HepG2 (cell line): ENCODE data around the gene UCK2. TPM values are rescaled to one million over a fixed set of nuclear protein-coding genes. Genes with fewer than 3 reads are reported as not detected.

ENCODE experiments used
- ATF7-NPFF ChIP-seq: sonication (generic); formaldehyde crosslinking; IDR thresholded peaks from 2 replicates; pipeline ENCODE4 v1.8.1; 2023; ENCODE audit warnings: mild to moderate bottlenecking, low read depth, missing genetic modification reagents, moderate library complexity
- EEA1 ChIP-seq: sonication (generic); formaldehyde crosslinking; IDR thresholded peaks from 2 replicates; pipeline ENCODE4 v1.5.1; 2020; ENCODE audit warnings: mild to moderate bottlenecking, missing genetic modification reagents, borderline replicate concordance
- FOXA3 ChIP-seq: IDR thresholded peaks from 2 replicates; pipeline ENCODE4 v1.6.1; 2016; ENCODE audit warnings: missing genetic modification reagents, missing compliant biosample characterization
- KLF16 ChIP-seq, 2 experiments: sonication (generic) in 1 of 2; formaldehyde crosslinking in 1 of 2; IDR thresholded peaks; 2 replicates each; pipeline versions ENCODE4 v1.6.1 to v1.8.0; 2016 to 2023; ENCODE audit warnings: missing genetic modification reagents in 2 of 2, missing compliant biosample characterization in 1 of 2
- MIXL1 ChIP-seq: IDR thresholded peaks from 2 replicates; pipeline ENCODE4 v1.6.1; 2016
- NFRKB ChIP-seq: fragments of 450-650 bp; IDR thresholded peaks from 2 replicates; pipeline ENCODE4 v1.6.1; 2017
- NR2F2 ChIP-seq: IDR thresholded peaks from 2 replicates; pipeline ENCODE4 v1.6.1; 2012; ENCODE audit warnings: low read depth, inconsistent platforms, borderline replicate concordance
- SNAI1 ChIP-seq: sonication (generic); formaldehyde crosslinking; IDR thresholded peaks from 2 replicates; pipeline ENCODE4 v1.5.0; 2020; ENCODE audit warnings: mild to moderate bottlenecking, missing genetic modification reagents, borderline replicate concordance
- ZNF768 ChIP-seq: sonication (generic); formaldehyde crosslinking; IDR thresholded peaks from 2 replicates; pipeline ENCODE4 v1.4.0; 2020; ENCODE audit warnings: missing genetic modification reagents
- polyA plus RNA-seq, 8 experiments: library from polyadenylated mRNA; depleted of rRNA in 3 of 8; stranded (reverse) in 7 of 8; unstranded in 1 of 8; fragments of >200 nt; fragmentation: Illumina TruSeq in 4 of 8; extraction: Trizol in 4 of 8; gene quantifications; 2 replicates each; pipeline versions ENCODE4 v1.2.1 to v1.2.3, GENCODE V29; 2011 to 2016; ENCODE audit warnings: low read depth in 4 of 8, missing spikeins in 1 of 8, mixed read lengths in 1 of 8; ENCODE audit not compliant: insufficient read depth in 1 of 8
- total RNA-seq, 5 experiments: library from RNA; depleted of rRNA; stranded (reverse); fragments of >200 nt; fragmentation: Illumina TruSeq; extraction: Trizol; gene quantifications; 2 replicates each; pipeline ENCODE4 v1.2.3, GENCODE V29; 2016; ENCODE audit warnings: low read depth in 1 of 5
- TF ChIP-seq, protein P1 (sequence below): IDR thresholded peaks from 2 replicates; pipeline ENCODE4 v1.4.0; 2020; ENCODE audit warnings: mild to moderate bottlenecking, missing genetic modification reagents
- TF ChIP-seq, protein P2 (sequence below): sonication (generic); formaldehyde crosslinking; IDR thresholded peaks from 2 replicates; pipeline ENCODE4 v1.4.0; 2020; ENCODE audit warnings: missing genetic modification reagents, borderline replicate concordance
- TF ChIP-seq, protein P3 (sequence below): IDR thresholded peaks from 2 replicates; pipeline ENCODE4 v1.6.1; 2016; ENCODE audit warnings: missing biosample characterization, missing genetic modification reagents, low read depth
- TF ChIP-seq, protein P4 (sequence below): sonication (generic); formaldehyde crosslinking; conservative IDR thresholded peaks from 2 replicates; pipeline ENCODE4 v1.4.0; 2020; ENCODE audit warnings: missing genetic modification reagents
- TF ChIP-seq, protein P5 (sequence below): sonication (generic); formaldehyde crosslinking; IDR thresholded peaks from 2 replicates; pipeline ENCODE4 v1.4.0; 2020; ENCODE audit warnings: missing genetic modification reagents
- TF ChIP-seq, protein P6 (sequence below): sonication (generic); formaldehyde crosslinking; IDR thresholded peaks from 2 replicates; pipeline ENCODE4 v1.4.0; 2020; ENCODE audit warnings: missing genetic modification reagents

UCK2 gene
- total and polyA plus RNA-seq, 2 of the 13 experiments (the other 11 are each of a cell fraction or from before 2014, with no cell fraction given) = 64.3 to 78.0 TPM

DNA sequence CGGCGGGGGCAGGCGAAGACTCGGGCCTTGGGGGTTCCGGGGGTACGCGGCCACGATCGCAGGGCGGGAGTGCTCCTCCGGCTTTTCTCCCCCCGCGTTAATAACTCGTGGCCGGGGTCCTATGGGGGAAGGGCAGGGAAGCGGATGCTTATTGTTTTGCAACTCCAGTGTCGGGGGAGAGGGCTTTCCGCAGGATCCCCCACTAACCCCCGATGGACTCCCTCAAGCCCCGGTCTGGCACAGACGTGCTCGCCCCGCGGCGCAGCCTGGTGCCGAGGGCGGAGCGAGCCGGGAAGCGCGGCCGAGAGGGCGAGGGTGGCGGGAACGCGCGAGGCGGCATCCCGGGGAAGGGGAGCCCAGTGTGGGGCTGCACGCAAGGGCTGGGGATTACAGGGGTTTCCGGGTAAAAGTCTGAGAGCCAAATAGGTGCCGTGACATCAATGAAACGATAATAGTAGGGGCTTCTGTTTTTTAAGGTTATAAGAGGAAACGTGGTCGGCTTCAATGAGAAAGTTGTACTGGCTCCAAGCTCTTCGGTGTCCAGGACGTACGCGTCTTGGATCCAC lies 772 bp downstream of the UCK2 start (continued):
- TF ChIP-seq, protein P1, sequence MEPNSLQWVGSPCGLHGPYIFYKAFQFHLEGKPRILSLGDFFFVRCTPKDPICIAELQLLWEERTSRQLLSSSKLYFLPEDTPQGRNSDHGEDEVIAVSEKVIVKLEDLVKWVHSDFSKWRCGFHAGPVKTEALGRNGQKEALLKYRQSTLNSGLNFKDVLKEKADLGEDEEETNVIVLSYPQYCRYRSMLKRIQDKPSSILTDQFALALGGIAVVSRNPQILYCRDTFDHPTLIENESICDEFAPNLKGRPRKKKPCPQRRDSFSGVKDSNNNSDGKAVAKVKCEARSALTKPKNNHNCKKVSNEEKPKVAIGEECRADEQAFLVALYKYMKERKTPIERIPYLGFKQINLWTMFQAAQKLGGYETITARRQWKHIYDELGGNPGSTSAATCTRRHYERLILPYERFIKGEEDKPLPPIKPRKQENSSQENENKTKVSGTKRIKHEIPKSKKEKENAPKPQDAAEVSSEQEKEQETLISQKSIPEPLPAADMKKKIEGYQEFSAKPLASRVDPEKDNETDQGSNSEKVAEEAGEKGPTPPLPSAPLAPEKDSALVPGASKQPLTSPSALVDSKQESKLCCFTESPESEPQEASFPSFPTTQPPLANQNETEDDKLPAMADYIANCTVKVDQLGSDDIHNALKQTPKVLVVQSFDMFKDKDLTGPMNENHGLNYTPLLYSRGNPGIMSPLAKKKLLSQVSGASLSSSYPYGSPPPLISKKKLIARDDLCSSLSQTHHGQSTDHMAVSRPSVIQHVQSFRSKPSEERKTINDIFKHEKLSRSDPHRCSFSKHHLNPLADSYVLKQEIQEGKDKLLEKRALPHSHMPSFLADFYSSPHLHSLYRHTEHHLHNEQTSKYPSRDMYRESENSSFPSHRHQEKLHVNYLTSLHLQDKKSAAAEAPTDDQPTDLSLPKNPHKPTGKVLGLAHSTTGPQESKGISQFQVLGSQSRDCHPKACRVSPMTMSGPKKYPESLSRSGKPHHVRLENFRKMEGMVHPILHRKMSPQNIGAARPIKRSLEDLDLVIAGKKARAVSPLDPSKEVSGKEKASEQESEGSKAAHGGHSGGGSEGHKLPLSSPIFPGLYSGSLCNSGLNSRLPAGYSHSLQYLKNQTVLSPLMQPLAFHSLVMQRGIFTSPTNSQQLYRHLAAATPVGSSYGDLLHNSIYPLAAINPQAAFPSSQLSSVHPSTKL (CRISPR knock-in tag) = 0 out of 2 replicates have a peak, but pooled peaks have one; percentile 13
- TF ChIP-seq KLF16 (CRISPR knock-in tag; IDR thresholded peaks at IDR 0.05) = no peak; a peak in 1 of 4 replicates
- TF ChIP-seq, protein P2, sequence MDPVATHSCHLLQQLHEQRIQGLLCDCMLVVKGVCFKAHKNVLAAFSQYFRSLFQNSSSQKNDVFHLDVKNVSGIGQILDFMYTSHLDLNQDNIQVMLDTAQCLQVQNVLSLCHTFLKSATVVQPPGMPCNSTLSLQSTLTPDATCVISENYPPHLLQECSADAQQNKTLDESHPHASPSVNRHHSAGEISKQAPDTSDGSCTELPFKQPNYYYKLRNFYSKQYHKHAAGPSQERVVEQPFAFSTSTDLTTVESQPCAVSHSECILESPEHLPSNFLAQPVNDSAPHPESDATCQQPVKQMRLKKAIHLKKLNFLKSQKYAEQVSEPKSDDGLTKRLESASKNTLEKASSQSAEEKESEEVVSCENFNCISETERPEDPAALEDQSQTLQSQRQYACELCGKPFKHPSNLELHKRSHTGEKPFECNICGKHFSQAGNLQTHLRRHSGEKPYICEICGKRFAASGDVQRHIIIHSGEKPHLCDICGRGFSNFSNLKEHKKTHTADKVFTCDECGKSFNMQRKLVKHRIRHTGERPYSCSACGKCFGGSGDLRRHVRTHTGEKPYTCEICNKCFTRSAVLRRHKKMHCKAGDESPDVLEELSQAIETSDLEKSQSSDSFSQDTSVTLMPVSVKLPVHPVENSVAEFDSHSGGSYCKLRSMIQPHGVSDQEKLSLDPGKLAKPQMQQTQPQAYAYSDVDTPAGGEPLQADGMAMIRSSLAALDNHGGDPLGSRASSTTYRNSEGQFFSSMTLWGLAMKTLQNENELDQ (CRISPR knock-in tag) = no peak
- no peak for TF ChIP-seq SNAI1 (CRISPR knock-in tag)
- TF ChIP-seq ATF7-NPFF (CRISPR knock-in tag) = no peak
- no peak for TF ChIP-seq NR2F2
- TF ChIP-seq, protein P3, sequence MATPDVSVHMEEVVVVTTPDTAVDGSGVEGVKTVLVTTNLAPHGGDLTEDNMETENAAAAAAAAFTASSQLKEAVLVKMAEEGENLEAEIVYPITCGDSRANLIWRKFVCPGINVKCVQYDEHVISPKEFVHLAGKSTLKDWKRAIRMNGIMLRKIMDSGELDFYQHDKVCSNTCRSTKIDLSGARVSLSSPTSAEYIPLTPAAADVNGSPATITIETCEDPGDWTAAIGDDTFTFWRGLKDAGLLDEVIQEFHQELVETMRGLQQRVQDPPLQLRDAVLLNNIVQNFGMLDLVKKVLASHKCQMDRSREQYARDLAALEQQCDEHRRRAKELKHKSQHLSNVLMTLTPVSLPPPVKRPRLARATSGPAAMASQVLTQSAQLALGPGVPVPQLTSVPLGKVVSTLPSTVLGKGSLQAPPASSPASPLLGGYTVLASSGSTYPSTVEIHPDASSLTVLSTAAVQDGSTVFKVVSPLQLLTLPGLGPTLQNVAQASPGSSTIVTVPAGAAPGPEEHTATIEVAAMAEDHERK (CRISPR knock-in tag) = no peak
- TF ChIP-seq, protein P4, sequence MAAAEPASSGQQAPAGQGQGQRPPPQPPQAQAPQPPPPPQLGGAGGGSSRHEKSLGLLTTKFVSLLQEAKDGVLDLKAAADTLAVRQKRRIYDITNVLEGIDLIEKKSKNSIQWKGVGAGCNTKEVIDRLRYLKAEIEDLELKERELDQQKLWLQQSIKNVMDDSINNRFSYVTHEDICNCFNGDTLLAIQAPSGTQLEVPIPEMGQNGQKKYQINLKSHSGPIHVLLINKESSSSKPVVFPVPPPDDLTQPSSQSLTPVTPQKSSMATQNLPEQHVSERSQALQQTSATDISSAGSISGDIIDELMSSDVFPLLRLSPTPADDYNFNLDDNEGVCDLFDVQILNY = 0 out of 2 replicates have a peak, but pooled peaks have one; percentile 51
- no peak for TF ChIP-seq FOXA3 (CRISPR knock-in tag)
- TF ChIP-seq EEA1 (CRISPR knock-in tag) = no peak
- no peak for TF ChIP-seq MIXL1 (CRISPR knock-in tag)
- TF ChIP-seq, protein P5, sequence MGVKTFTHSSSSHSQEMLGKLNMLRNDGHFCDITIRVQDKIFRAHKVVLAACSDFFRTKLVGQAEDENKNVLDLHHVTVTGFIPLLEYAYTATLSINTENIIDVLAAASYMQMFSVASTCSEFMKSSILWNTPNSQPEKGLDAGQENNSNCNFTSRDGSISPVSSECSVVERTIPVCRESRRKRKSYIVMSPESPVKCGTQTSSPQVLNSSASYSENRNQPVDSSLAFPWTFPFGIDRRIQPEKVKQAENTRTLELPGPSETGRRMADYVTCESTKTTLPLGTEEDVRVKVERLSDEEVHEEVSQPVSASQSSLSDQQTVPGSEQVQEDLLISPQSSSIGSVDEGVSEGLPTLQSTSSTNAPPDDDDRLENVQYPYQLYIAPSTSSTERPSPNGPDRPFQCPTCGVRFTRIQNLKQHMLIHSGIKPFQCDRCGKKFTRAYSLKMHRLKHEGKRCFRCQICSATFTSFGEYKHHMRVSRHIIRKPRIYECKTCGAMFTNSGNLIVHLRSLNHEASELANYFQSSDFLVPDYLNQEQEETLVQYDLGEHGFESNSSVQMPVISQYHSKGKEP (CRISPR knock-in tag) = no peak
- TF ChIP-seq NFRKB = no peak
- TF ChIP-seq, protein P6, sequence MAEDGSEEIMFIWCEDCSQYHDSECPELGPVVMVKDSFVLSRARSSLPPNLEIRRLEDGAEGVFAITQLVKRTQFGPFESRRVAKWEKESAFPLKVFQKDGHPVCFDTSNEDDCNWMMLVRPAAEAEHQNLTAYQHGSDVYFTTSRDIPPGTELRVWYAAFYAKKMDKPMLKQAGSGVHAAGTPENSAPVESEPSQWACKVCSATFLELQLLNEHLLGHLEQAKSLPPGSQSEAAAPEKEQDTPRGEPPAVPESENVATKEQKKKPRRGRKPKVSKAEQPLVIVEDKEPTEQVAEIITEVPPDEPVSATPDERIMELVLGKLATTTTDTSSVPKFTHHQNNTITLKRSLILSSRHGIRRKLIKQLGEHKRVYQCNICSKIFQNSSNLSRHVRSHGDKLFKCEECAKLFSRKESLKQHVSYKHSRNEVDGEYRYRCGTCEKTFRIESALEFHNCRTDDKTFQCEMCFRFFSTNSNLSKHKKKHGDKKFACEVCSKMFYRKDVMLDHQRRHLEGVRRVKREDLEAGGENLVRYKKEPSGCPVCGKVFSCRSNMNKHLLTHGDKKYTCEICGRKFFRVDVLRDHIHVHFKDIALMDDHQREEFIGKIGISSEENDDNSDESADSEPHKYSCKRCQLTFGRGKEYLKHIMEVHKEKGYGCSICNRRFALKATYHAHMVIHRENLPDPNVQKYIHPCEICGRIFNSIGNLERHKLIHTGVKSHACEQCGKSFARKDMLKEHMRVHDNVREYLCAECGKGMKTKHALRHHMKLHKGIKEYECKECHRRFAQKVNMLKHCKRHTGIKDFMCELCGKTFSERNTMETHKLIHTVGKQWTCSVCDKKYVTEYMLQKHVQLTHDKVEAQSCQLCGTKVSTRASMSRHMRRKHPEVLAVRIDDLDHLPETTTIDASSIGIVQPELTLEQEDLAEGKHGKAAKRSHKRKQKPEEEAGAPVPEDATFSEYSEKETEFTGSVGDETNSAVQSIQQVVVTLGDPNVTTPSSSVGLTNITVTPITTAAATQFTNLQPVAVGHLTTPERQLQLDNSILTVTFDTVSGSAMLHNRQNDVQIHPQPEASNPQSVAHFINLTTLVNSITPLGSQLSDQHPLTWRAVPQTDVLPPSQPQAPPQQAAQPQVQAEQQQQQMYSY (CRISPR knock-in tag) = peak; percentile 11; the same call in 1 of the 2 replicates
- TF ChIP-seq ZNF768 (CRISPR knock-in tag) = peak; percentile 49; the same call in 1 of the 2 replicates
